HG02943 (cell line): ENCODE measurements around the gene DIP2C.
"Not testable (repeated sequence)": the region's sequence is repeated elsewhere in the genome, so short reads cannot be mapped to it uniquely, and the experiment has no call there.

Source experiments
- ATAC-seq: cut with Tn5 transposase; IDR thresholded peaks from one replicate; pipeline ENCODE4 v1.9.1; 2021; ENCODE audit warnings: mild to moderate bottlenecking, low read depth, moderate library complexity; ENCODE audit not compliant: unreplicated experiment

DIP2C gene

DNA sequence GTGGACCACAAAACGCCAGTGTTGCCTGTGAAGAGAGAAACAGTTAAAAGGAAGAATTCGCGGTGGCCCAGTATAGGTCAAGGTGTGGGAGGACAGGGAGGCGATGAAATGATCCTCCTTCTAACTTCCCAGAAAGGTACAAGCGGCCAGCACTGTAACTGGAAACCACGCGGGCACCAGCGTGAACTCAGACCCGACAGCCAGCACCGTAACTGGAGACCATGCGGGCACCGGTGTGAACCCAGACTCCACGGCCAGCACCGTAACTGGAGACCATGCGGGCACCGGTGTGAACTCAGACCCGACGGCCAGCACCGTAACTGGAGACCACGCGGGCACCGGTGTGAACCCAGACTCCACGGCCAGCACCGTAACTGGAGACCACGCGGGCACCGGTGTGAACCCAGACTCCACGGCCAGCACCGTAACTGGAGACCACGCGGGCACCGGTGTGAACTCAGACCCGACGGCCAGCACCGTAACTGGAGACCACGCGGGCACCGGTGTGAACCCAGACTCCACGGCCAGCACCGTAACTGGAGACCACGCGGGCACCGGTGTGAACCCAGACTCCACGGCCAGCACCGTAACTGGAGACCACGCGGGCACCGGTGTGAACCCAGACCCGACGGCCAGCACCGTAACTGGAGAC lies 57.2 kb downstream of the DIP2C start:
- ATAC-seq = not testable (repeated sequence)

DNA sequence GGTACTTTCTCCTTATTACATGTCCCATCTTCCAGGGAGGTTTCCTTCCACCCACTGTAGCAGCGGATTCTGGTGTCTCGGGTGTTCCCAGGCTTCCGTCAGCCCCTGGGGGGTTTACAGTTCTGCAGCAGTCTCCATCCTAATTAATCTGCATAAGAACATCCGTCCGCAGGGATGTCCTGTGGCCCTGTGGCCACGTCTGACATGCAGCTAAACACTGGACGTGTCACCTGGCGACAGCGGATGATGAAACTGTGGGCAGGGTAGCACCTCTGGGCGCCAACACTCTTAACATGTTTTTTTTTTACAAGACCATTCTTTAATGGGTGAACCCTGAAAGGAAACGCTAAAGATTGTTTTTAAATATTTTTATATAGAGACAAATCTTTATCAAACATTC lies 58.2 kb downstream of the DIP2C start:
- ATAC-seq = no peak

GRCh38 chr10:630581-631073 lies 58.8 kb downstream of the DIP2C start:
- no peak for ATAC-seq

DNA sequence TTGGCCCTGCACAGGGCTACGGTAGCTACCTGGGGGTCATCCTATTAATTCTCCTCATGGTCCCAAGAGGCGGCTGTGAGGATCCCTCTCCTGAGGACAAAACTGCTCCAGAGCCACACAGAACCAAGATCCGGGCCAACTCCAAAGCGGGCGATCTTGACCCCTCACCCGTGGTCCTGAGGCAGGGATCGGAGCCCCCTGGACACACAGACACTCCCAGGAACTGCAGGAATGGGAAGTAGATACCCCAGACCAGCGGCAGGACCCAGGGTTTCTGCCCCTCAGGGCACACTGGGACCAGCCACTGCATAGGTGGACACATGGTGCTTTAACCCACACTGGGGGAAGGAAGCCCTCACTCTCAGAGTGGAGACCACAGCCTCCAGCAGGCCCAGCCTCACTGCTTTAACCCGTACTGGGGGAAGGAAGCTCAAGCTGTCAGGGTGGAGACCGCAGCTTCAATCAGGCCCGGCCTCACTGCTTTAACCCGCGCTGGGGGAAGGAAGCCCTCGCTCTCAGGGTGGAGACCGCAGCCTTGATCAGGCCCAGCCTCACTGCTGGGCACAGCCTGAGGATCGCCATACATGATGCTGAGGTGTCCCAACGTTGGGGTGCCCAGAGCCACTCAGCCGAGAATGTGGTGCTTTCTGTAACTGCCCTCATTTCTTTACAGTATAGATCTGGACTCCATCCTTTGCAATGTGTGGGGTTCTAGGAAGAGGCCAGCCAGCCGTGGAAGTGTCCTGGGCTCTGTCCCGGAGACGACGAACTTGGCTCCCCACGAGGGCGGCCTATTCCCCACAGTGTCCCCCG lies 60.1 kb downstream of the DIP2C start:
- ATAC-seq = no peak

DNA sequence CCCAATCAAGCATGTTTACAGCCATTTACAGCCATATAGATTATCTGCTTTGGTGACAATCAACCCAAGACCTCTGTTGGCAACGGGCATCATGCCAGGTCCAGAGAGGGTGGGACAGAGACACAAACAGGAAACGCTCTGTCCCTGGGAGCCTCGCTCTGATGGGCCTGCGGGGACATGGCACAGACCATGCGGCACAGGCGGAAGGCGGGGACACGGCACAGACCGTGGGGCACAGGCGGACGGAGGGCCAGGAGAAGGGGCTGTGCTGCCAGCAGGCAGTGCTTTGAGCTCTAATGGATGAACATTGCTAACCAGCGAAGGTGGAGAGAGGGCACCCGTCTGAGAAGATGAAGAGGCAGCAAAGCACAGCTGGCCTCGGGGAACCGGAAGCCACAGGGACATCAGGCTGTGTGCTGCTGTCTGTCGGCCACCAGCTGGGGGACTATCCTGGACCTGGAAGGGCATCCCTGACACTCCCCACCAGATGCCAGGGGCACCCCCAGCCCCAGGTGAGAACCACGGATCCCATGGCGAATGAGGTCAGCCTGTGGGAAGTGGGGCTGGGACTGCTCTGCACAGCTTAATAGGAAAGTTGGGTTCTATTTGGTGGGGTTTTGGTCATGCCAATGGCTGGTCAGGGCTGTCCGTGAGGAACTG lies 61.0 kb downstream of the DIP2C start:
- ATAC-seq = no peak

GRCh38 chr10:627032-627992 lies 62.2 kb downstream of the DIP2C start:
- ATAC-seq = no peak

DNA sequence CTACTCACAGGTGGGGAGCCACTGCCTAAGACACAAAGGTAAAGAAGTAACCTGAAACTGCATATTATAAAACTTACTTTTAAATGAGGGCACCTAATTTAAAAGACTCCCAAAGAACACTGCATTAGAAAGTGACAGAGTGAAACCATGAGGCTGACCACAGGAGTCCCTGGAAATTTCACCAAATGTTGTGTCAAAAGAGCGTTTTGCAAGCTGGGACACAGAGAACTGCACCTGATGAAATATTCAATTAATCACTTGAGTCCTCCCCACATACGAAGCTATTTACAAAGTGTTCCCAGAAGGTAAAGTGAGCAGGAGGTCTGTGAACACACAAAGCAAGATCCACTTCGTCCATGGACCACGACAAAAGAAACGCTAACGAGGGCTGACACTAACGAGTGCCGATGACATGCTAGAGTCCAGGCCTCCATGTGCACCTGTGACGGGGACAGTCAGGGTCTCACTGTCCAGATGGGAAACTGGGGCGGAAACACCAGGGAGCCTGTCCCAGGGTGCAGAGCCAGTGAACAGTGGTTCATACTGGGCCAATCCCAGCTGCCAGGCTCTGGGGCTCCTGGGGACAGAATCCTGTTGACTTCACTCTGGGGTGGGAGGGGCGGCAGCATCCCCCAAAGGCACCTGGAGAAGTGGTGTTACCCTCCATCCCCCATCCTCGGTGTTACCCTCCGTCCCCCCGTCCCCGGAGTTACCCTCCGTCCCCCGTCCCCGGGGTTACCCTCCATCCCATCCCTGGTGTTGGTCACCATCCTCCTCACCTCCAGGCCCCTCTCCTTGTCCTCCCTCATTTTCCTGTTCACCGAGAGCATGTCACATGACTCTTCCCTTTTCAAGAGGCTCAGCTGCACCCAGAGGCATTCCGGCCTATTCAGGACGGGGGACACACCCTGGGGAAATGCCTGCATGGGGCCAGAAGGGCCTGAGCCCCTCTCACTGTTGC lies 63.4 kb downstream of the DIP2C start:
- ATAC-seq = no peak

- no peak for ATAC-seq
These were observed 64.2 kb downstream of the DIP2C start for GRCh38 chr10:625333-625696.

DNA sequence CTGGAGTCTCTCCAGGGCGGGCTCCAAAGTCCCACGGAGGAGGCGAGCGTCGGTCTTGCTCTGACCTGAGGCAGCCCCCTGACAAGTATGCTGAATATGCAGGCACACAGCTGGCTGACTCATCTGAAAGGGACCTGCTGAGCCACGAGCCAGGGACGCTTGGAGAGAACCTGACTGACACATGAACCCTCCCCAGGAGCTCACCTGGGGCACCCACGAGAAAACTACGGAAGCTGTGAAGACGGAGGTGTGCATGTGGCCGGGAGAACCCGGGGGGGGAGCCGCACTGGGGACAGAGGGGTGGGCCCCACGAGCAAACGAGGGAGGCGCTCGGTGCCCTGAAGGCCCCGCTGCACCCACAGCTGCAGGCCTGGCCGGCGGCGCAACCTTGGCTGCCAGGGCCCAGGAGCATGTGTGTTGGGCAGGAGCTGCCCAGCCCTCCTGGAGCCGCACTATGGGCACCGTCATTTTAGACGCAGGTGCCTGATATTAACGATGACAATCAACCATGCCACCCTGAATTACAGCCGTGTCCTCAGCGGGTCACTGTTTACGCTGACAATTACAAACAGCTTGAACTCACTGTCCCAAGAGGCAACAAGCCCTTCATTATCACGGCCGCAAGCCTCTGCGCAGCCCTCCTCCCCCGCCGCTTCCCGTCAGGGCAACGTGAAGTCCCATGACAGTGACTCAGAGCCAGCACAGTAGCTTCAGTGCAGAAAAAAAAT lies 64.7 kb downstream of the DIP2C start:
- no peak for ATAC-seq

DNA sequence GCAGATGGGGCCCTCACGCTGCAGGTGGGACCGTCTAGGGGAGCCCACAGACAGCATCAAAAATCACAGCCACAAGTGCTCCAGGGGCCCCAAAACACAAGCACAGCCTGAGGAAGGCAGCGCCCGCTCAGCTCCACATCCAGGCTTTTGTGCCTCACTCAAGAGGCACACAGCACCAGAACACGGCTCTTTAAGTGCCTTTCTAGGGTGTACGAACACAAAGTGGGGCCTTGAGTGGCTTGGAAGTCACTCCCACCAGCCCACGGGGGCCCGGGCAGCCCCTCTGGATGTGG lies 65.2 kb downstream of the DIP2C start:
- ATAC-seq = no peak

GRCh38 chr10:623477-624311 lies 65.8 kb downstream of the DIP2C start:
- no peak for ATAC-seq

DNA sequence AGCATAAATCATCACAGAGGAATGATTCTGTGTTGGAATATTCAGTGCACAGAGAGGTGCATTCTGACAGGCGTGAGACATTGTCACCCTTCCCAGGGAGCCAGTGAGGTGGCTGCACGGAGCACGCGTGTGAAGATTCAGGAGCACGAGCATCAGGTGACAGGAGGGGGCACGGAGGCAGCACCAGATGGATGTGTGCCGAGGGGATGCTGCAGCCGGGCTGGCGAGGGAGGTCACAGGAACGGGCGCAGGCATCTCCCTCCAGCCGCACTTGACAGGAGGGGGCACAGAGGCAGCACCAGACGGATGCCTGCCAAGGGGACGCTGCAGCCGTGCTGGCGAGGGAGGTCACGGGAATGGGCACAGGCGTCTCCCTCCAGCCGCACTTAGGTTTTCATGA lies 66.5 kb downstream of the DIP2C start:
- ATAC-seq = no peak

DNA sequence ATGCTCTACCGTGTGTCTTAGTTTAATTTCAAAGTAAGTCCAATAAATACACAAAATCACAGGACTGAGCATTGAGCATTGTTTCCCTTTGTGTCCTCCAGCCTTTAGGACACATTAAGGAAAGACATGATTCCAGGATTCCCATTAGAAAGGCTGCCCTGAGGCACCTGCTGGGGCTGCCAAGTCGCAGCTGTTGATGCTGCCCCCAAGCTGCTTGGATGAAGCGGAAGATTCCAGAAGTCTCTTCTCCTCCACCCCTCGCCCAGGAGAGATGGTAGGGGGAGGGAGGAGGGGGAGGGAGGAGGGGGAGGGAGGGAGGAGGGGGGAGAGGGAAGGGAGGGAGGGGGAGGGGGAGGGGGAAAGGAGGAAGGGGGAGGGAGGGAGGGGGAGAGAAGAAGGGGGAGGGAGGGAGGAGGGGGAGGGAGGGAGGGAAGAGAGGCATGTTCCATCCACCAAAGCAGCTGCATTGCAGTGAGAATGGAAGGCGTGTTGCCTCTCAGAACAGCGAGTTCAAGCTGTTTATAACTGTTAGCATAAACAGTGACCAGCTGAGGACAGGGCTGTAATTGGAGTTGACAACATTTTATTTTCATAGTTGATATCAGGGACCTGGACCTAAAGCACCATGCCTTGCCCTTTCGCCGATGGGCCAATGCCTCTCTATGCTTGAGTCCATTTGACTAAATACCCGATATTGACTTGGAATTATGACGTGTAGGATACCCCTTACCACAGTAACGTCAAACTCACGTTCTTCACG lies 67.3 kb downstream of the DIP2C start:
- ATAC-seq = no peak

GRCh38 chr10:621513-621912 lies 68.0 kb downstream of the DIP2C start:
- ATAC-seq = no peak

DNA sequence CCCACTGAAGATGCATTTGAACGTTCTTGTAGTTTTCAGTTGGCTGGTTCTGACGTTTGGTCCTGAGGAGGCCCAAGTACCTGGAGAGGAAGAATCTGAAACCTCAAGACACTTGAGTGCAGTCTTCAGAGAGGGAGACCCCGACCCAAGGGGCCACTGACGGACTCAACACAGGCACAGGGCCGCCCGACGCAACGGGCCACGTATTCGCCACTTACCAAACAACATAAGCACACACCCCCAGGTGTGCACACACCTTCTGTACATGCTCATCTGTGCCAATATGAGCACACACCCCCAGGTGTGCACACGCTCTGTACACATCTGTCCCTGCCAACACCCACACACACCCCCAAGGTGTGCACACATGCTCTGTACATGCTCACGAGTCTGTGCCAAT lies 68.5 kb downstream of the DIP2C start:
- ATAC-seq = no peak

- ATAC-seq = no peak
These were observed 69.1 kb downstream of the DIP2C start for GRCh38 chr10:620417-620816.

GRCh38 chr10:619710-620109 lies 69.8 kb downstream of the DIP2C start:
- no peak for ATAC-seq
